H1 (cell line): ENCODE data around the gene PPP2R2D.

ENCODE experiments used
- ATF3 ChIP-seq: IDR thresholded peaks from 2 replicates; pipeline ENCODE4 v1.6.1; 2011; ENCODE audit warnings: low read depth, mild to moderate bottlenecking, low read length; ENCODE audit not compliant: insufficient read depth
- CTCF ChIP-seq, 3 experiments: IDR thresholded peaks; 1 replicate in 2 of 3; 2 replicates in 1 of 3; pipeline versions ENCODE4 v1.5.1 to v1.6.1; 2011; ENCODE audit warnings: low read length in 3 of 3, mild to moderate bottlenecking in 3 of 3, inconsistent platforms in 2 of 3, low read depth in 1 of 3, moderate library complexity in 1 of 3; ENCODE audit not compliant: insufficient read depth in 1 of 3; ENCODE audit errors: control extremely low read depth in 1 of 3
- EP300 ChIP-seq, 2 experiments: IDR thresholded peaks; 1 replicate in 1 of 2; 2 replicates in 1 of 2; pipeline ENCODE4 v1.6.1; 2011 to 2012; ENCODE audit warnings: low read depth in 2 of 2, low read length in 2 of 2, mild to moderate bottlenecking in 2 of 2, borderline replicate concordance in 1 of 2, inconsistent platforms in 1 of 2, moderate library complexity in 1 of 2
- KDM5A ChIP-seq: fragments of 200-600 bp; IDR thresholded peaks from 2 replicates; pipeline ENCODE4 v1.7.1; 2012; ENCODE audit warnings: mild to moderate bottlenecking, low read length, inconsistent platforms, mixed read lengths
- NRF1 ChIP-seq: IDR thresholded peaks from 2 replicates; pipeline ENCODE4 v1.6.1; 2011; ENCODE audit warnings: mild to moderate bottlenecking, low read depth, low read length, improper control_type of control experiment
- POLR2A ChIP-seq, 2 experiments: IDR thresholded peaks; 1 replicate in 1 of 2; 2 replicates in 1 of 2; pipeline ENCODE4 v1.6.1; 2011; ENCODE audit warnings: low read depth in 2 of 2, low read length in 2 of 2, mild to moderate bottlenecking in 2 of 2; ENCODE audit errors: control extremely low read depth in 1 of 2
- POLR2AphosphoS5 ChIP-seq: IDR thresholded peaks from 2 replicates; pipeline ENCODE4 v1.6.1; 2011; ENCODE audit warnings: low read depth, low read length
- RFX5 ChIP-seq: IDR thresholded peaks from 2 replicates; pipeline ENCODE4 v1.6.1; 2011; ENCODE audit warnings: low read depth, low read length, improper control_type of control experiment, borderline replicate concordance
- RXRA ChIP-seq: IDR thresholded peaks from 2 replicates; pipeline ENCODE4 v1.6.1; 2011; ENCODE audit warnings: low read depth, mild to moderate bottlenecking, low read length, moderate library complexity; ENCODE audit not compliant: insufficient read depth
- TEAD4 ChIP-seq: IDR thresholded peaks from 2 replicates; pipeline ENCODE4 v1.6.1; 2012; ENCODE audit warnings: low read depth, low read length, inconsistent platforms, mixed read lengths
- USF2 ChIP-seq: IDR thresholded peaks from 2 replicates; pipeline ENCODE4 v1.6.1; 2011; ENCODE audit warnings: low read length, improper control_type of control experiment
- YY1 ChIP-seq: IDR thresholded peaks from 2 replicates; pipeline ENCODE4 v1.6.1; 2011; ENCODE audit warnings: low read depth, mild to moderate bottlenecking, low read length

GRCh38 chr10:131944412-131944811 is 43.6 kb downstream of the PPP2R2D start:
- TF ChIP-seq CTCF (IDR thresholded peaks at IDR 0.05; ENCODE audit: control extremely low read depth in 1 of 3, insufficient read depth in 1 of 3, low read depth in 1 of 3, low read length in 3 of 3) (no peak), POLR2A (IDR thresholded peaks at IDR 0.05; ENCODE audit: control extremely low read depth in 1 of 2, low read depth in 2 of 2, low read length in 2 of 2) (no peak), USF2 (no peak), KDM5A (no peak), POLR2AphosphoS5 (no peak), RFX5 (no peak), EP300 (IDR thresholded peaks at IDR 0.05; ENCODE audit: borderline replicate concordance in 1 of 2, low read depth in 2 of 2, low read length in 2 of 2) (no peak), TEAD4 (no peak), RXRA (no peak), YY1 (no peak), NRF1 (no peak), ATF3 (no peak)
